Inflammatory macrophage treated with lipopolysaccharide for 1 hour (primary cell): Measurements from ENCODE around the gene TEX54.

ENCODE experiments used
- DNase-seq, 2 donors: peaks; one replicate each; pipeline ENCODE4 v3.0.0-alpha.2; 2020 to 2022

TEX54 gene

GRCh38 chr11:62782753-62783152 lies 49.9 kb downstream of the TEX54 start:
- no peak for DNase-seq
